ENCODE results near the gene PLEKHG1.

The PLEKHG1 gene

DNA sequence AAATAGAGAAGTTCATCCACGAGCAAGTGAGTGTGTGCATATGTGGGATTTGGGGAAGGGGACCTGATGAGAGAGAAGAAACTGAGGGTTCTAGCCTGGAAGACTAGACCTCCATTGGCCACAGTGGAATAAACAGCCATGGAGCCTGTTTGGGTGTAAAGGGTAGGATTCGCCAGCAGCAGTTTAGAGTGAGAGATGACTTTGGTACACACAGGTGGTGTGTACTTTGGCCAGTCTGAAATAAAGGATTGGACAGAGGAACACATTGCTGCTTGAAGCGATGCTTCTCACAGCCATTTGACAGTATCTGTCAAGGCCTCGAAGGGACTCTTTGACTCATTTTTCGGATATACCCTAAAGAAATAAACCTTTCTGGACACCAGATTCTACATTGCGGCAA lies 29.2 kb downstream of the PLEKHG1 start:
- Histone ChIP-seq H3K4me1 (ENCODE audit: control insufficient read depth, insufficient read depth, low read length) (no peaks in the 10 kb centered on the region; the same call in 1 of the 2 replicates), H3K27ac (ENCODE audit: low read length) (no peak overlapping the region), H3K36me3 (ENCODE audit: control insufficient read depth, insufficient read depth, low read length) (no peaks in the 10 kb centered on the region)

DNA sequence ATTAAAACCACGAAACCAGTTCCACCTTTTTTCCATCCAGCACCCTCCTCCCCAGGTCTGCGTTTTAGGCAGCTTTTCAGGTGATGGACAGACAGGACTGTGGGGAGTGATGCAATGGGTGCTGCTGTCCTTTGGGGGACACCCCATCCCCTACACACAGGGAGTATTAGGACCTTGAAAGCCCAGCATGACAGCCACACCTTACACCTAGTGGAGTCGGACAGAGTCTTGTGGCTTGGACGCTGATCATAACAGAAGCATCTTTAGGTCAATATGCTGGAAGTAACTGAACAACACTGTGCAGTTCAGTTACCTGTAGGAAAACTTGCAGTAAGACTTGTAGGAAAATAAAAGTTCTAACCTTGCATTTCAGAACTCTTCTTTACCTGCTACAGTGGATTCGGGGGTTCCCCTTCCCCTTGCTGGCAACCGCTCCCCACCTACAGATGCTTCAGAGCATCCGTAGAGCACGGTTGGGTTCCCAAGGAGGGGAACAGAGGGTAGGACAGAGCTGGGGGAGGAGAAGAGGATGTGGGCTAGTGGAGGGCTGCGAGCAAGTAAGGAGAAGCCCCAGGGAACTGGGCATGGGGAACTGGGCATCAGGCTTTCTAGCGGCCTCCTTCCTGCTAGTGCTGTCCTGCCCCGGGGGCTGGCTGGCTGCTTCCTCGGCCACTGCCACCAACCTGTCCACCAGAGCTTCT lies 31.7 kb downstream of the PLEKHG1 start:
- no CpG with 5 or more reads among the region's 12 CpGs for WGBS (ENCODE audit: insufficient coverage, insufficient read length)
- Histone ChIP-seq H3K27ac (ENCODE audit: low read length) (no peak overlapping the region), H3K9me3 (ENCODE audit: control insufficient read depth, insufficient read depth, low read length) (no peaks in the 10 kb centered on the region), H3K27me3 (ENCODE audit: control insufficient read depth, insufficient read depth, low read length) (no peaks in the 10 kb centered on the region), H3K4me3 (ENCODE audit: low read length) (no peak overlapping the region), H3K36me3 (ENCODE audit: control insufficient read depth, insufficient read depth, low read length) (no peaks in the 10 kb centered on the region), H3K4me1 (ENCODE audit: control insufficient read depth, insufficient read depth, low read length) (no peaks in the 10 kb centered on the region)
- DNase-seq (ENCODE audit: low read depth, low spot score), result no peak

More for the DNA sequence above, 29.2 kb downstream of the PLEKHG1 start:
- Histone ChIP-seq H3K27me3 (ENCODE audit: control insufficient read depth, insufficient read depth, low read length) (no peaks in the 10 kb centered on the region), H3K9me3 (ENCODE audit: control insufficient read depth, insufficient read depth, low read length) (no peaks in the 10 kb centered on the region), H3K4me3 (ENCODE audit: low read length) (no peak overlapping the region)
- no CpG with 5 or more reads among the region's 6 CpGs for WGBS (ENCODE audit: insufficient coverage, insufficient read length)
- DNase-seq (ENCODE audit: low read depth, low spot score), result no peak

DNA sequence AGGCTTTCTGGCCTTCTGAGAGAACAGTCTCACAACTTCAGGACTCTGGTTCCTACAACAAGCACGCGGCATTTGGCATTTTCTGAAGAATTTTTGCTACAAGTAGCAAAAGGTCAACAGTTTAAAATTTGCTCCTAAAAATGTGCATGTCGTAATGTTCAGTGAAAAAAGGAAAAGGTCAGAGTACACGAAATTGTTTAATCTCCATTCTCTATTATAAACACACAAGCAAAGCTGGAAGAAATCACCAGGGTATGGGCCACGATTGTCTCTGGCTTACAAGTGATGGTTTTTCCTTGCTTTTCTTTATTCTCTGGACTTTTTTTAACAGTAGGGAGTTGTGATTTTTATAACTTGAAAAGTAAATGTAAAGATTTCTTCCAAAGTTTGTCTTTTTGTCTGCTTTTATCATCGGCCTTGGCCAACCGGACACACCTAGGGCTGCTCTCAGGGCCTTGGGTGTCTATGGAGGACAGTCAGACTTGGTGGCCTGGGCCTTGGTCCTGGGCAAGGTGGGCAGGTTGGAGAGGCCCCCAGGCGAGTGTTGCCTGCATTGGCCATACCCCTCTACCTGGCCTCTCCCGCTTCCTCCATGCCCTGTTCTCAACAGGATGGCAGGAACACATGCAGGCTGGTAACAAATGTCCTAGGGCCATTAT lies 32.4 kb downstream of the PLEKHG1 start:
- H3K4me3 ChIP-seq (ENCODE audit: low read length), result no peak overlapping the region
- no peaks in the 10 kb centered on the region for H3K4me1 ChIP-seq (ENCODE audit: control insufficient read depth, insufficient read depth, low read length)
- WGBS (ENCODE audit: insufficient coverage, insufficient read length), result no CpG with 5 or more reads among the region's 9 CpGs
- no peak overlapping the region for H3K27ac ChIP-seq (ENCODE audit: low read length)
- DNase-seq (ENCODE audit: low read depth, low spot score), result no peak
- H3K36me3 ChIP-seq (ENCODE audit: control insufficient read depth, insufficient read depth, low read length), result no peaks in the 10 kb centered on the region
- no peaks in the 10 kb centered on the region for H3K27me3 ChIP-seq (ENCODE audit: control insufficient read depth, insufficient read depth, low read length)
- H3K9me3 ChIP-seq (ENCODE audit: control insufficient read depth, insufficient read depth, low read length), result no peaks in the 10 kb centered on the region

DNA sequence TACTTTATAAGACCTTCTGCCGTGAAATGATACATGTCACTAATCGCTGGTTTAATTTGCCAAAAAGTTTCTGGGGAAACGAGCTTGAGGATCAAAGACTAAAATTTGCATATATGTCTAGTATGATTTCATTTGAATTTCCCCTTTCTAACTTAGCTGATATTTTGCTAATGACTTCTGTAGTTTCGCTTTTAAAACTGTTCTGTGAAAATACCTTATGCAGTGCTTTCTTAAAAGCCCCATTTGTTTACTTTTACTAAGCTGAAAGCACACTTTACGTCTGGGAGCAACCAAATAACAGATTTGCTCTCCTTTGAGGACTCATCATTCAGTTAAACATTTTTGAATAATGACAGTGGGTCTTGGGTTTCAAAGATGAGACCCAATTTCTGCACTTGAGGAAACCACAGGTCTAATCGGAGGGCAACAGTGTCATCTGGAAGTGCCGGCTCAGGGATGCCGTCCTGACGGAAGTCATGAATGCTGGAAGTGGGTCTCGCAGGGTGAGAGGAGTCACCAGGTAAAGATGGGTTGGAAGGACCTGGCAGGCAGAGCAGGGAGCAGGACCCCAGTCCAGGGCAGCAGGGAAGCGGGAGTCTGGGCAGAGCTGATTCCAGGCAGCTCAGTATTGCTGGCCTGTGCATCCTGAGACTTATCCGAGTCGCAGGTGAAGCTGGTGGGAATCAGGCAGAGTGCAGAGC lies 33.2 kb downstream of the PLEKHG1 start:
- H3K4me1 ChIP-seq (ENCODE audit: control insufficient read depth, insufficient read depth, low read length), result no peaks in the 10 kb centered on the region
- no peaks in the 10 kb centered on the region for H3K36me3 ChIP-seq (ENCODE audit: control insufficient read depth, insufficient read depth, low read length)
- H3K4me3 ChIP-seq (ENCODE audit: low read length), result no peak overlapping the region
- DNase-seq (ENCODE audit: low read depth, low spot score), result no peak
- H3K27ac ChIP-seq (ENCODE audit: low read length), result no peak overlapping the region
- WGBS (ENCODE audit: insufficient coverage, insufficient read length), result no CpG with 5 or more reads among the region's 13 CpGs
- H3K9me3 ChIP-seq (ENCODE audit: control insufficient read depth, insufficient read depth, low read length), result no peaks in the 10 kb centered on the region
- no peaks in the 10 kb centered on the region for H3K27me3 ChIP-seq (ENCODE audit: control insufficient read depth, insufficient read depth, low read length)

DNA sequence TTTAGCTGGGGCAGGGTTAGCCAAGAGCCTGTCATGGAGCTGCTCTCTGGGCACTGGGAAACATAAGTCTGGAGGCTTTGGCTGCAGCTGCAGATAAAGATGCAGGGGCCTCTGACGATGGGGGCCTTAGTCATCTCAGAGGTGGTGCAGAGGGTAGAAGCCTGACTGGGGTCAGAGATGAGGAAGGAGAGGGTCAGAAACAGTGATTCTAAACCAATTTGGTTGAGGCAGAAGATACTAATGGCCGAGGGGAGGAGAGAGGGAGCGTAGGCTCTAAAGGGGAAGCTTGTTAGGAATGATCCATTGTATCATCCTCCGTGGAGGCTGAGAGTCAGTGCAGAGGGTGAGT lies 33.8 kb downstream of the PLEKHG1 start:
- Histone ChIP-seq H3K4me1 (ENCODE audit: control insufficient read depth, insufficient read depth, low read length) (no peaks in the 10 kb centered on the region), H3K27ac (ENCODE audit: low read length) (no peak overlapping the region), H3K9me3 (ENCODE audit: control insufficient read depth, insufficient read depth, low read length) (no peaks in the 10 kb centered on the region), H3K27me3 (ENCODE audit: control insufficient read depth, insufficient read depth, low read length) (no peaks in the 10 kb centered on the region), H3K4me3 (ENCODE audit: low read length) (no peak overlapping the region), H3K36me3 (ENCODE audit: control insufficient read depth, insufficient read depth, low read length) (no peaks in the 10 kb centered on the region)
- no peak for DNase-seq (ENCODE audit: low read depth, low spot score)
- WGBS (ENCODE audit: insufficient coverage, insufficient read length), result no CpG with 5 or more reads among the region's 4 CpGs

DNA sequence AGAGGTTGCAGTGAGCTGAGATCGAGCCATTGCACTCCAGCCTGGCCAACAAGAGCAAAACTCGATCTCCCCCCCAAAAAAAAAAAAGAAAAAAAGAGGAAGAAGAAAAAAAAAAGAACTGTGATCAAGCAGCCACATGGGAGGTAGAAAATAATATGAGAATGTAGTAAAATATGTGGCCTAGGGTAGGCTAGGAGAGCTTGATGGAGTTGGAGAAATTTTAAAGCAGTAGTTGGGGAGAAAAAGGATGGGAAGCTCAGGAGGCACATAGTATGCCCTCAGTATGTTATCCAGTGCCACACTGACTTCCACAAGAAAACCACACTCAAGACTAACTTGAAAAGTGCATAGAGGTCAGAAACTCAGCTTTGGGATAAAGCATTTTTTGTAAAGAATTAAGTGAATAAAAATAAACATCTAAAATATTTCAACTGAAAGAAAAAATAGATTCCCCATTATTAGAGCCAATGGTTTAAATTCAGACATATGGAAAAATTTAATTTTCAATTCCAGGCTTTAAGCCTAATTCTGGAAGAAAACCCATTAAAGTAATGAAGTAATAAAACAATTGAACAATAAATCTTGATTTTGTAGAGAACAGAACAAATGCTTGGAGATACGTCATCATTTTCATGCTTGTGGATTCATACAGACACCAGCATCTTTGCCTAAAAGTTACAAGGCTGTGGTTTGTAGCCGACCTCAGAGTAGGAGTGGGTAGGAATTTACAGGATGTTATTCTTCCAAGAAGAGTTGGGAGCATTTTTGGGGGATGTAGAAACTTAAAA lies 34.7 kb downstream of the PLEKHG1 start:
- DNase-seq (ENCODE audit: low read depth, low spot score), result no peak
- Histone ChIP-seq H3K4me3 (ENCODE audit: low read length) (no peak overlapping the region), H3K9me3 (ENCODE audit: control insufficient read depth, insufficient read depth, low read length) (no peaks in the 10 kb centered on the region), H3K4me1 (ENCODE audit: control insufficient read depth, insufficient read depth, low read length) (no peaks in the 10 kb centered on the region), H3K27ac (ENCODE audit: low read length) (no peak overlapping the region), H3K36me3 (ENCODE audit: control insufficient read depth, insufficient read depth, low read length) (no peaks in the 10 kb centered on the region), H3K27me3 (ENCODE audit: control insufficient read depth, insufficient read depth, low read length) (no peaks in the 10 kb centered on the region)
- WGBS (ENCODE audit: insufficient coverage, insufficient read length), result no CpG with 5 or more reads among the region's 4 CpGs

DNA sequence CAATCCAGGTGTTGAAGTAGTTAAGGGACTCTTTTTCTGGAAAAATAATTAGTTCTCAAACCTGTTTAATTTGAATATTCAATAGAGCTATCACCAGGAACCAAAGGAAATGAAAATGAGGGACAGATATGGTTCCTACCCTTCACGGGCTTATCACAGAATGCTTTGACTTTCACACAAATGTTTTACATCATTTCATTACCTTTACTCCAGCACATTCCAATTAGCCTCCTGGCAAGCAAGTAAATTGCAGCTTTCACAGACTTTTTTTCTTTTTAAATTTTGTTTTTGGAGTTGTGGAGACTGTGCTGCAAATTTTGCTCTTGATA lies 35.2 kb downstream of the PLEKHG1 start:
- Histone ChIP-seq H3K27ac (ENCODE audit: low read length) (no peak overlapping the region), H3K4me1 (ENCODE audit: control insufficient read depth, insufficient read depth, low read length) (no peaks in the 10 kb centered on the region), H3K9me3 (ENCODE audit: control insufficient read depth, insufficient read depth, low read length) (no peaks in the 10 kb centered on the region), H3K4me3 (ENCODE audit: low read length) (no peak overlapping the region), H3K27me3 (ENCODE audit: control insufficient read depth, insufficient read depth, low read length) (no peaks in the 10 kb centered on the region), H3K36me3 (ENCODE audit: control insufficient read depth, insufficient read depth, low read length) (no peaks in the 10 kb centered on the region)
- no peak for DNase-seq (ENCODE audit: low read depth, low spot score)
- WGBS (ENCODE audit: insufficient coverage, insufficient read length), result no CpG with 5 or more reads among the region's 1 CpG

DNA sequence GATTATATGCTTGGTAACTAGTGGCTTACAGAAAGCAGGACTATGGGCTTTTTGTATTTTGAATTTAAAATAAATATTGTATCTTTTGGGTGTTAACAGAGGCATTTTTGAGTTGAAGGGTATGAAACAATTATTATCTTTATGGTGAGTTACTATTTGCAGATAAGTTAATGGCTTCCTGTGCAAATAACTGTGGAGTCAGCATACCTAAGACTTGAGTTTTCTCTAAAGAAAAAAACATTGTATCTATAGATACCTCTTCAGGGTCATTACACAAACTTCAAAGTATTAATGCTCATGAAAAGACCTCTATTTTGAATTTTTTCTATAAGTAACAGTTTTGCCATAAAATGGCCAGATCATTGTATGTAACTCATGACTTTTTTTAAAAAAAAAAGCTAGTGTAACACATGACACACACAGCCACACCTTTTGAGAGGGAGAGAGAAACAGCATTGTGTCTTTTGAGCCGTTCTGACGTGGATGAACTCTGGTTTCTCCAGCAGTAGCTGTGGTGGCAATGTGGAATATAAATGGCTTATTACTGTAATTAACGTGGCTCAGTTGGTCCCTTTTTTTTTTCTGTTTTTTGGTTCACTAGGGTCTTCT lies 36.3 kb downstream of the PLEKHG1 start:
- DNase-seq (ENCODE audit: low read depth, low spot score), result no peak
- H3K4me3 ChIP-seq (ENCODE audit: low read length), result no peak overlapping the region
- no peaks in the 10 kb centered on the region for H3K9me3 ChIP-seq (ENCODE audit: control insufficient read depth, insufficient read depth, low read length)
- H3K36me3 ChIP-seq (ENCODE audit: control insufficient read depth, insufficient read depth, low read length), result no peaks in the 10 kb centered on the region
- no peaks in the 10 kb centered on the region for H3K27me3 ChIP-seq (ENCODE audit: control insufficient read depth, insufficient read depth, low read length)
- no CpG with 5 or more reads among the region's 3 CpGs for WGBS (ENCODE audit: insufficient coverage, insufficient read length)
- no peaks in the 10 kb centered on the region for H3K4me1 ChIP-seq (ENCODE audit: control insufficient read depth, insufficient read depth, low read length)
- H3K27ac ChIP-seq (ENCODE audit: low read length), result no peak overlapping the region

DNA sequence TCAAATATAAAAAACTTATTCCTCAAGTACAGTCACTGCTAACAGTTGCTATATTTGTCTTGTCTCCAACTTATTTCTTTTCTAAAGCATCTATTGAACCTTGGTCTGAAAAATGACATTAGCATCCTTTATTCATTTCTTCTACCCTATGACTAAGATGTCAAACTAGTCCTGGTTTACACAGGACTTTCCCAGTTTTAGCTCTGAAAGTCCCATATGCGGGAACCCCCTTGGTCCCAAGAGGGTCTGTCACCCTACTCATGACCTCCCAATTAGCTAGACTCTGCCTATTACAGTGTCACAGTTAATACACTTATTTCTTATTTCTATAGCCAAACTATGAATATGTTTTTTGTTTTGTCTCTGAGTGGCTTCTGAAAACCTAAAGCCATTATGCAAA lies 37.1 kb downstream of the PLEKHG1 start:
- Histone ChIP-seq H3K27ac (ENCODE audit: low read length) (no peak overlapping the region), H3K36me3 (ENCODE audit: control insufficient read depth, insufficient read depth, low read length) (no peaks in the 10 kb centered on the region), H3K4me3 (ENCODE audit: low read length) (no peak overlapping the region), H3K4me1 (ENCODE audit: control insufficient read depth, insufficient read depth, low read length) (no peaks in the 10 kb centered on the region), H3K27me3 (ENCODE audit: control insufficient read depth, insufficient read depth, low read length) (no peaks in the 10 kb centered on the region), H3K9me3 (ENCODE audit: control insufficient read depth, insufficient read depth, low read length) (no peaks in the 10 kb centered on the region)
- DNase-seq (ENCODE audit: low read depth, low spot score), result no peak
- WGBS (ENCODE audit: insufficient coverage, insufficient read length), result no CpG with 5 or more reads among the region's 1 CpG

DNA sequence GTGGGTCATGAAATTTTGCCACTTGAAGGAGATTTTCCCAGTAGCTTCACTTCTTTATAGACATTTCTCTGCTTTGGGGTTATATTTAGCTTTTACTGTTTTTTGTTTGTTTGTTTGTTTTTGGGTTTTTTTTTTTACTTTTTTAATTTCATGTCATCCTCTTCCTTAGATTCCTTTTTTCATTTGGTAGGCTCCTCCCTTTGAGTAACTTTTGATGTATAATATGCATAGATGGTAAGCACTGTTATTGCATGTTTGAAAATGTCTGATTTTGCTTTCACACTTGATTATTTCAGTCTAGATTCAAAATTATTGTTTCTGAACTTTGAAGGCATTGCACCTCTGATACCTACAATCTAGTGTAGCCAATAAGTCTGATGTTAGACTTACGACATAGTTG lies 37.6 kb downstream of the PLEKHG1 start:
- Histone ChIP-seq H3K27me3 (ENCODE audit: control insufficient read depth, insufficient read depth, low read length) (no peaks in the 10 kb centered on the region), H3K9me3 (ENCODE audit: control insufficient read depth, insufficient read depth, low read length) (no peaks in the 10 kb centered on the region), H3K4me1 (ENCODE audit: control insufficient read depth, insufficient read depth, low read length) (no peaks in the 10 kb centered on the region), H3K27ac (ENCODE audit: low read length) (no peak overlapping the region), H3K4me3 (ENCODE audit: low read length) (no peak overlapping the region), H3K36me3 (ENCODE audit: control insufficient read depth, insufficient read depth, low read length) (no peaks in the 10 kb centered on the region)
- DNase-seq (ENCODE audit: low read depth, low spot score), result no peak
- WGBS (ENCODE audit: insufficient coverage, insufficient read length), result no CpG with 5 or more reads among the region's 1 CpG
